ENCODE data around the gene CEP85. TPM values are rescaled to one million over a fixed set of nuclear protein-coding genes. Genes with fewer than 3 reads are reported as not detected.

Gene CEP85
- total RNA-seq, 1 donor from 2014 or later = 46.6 TPM

DNA sequence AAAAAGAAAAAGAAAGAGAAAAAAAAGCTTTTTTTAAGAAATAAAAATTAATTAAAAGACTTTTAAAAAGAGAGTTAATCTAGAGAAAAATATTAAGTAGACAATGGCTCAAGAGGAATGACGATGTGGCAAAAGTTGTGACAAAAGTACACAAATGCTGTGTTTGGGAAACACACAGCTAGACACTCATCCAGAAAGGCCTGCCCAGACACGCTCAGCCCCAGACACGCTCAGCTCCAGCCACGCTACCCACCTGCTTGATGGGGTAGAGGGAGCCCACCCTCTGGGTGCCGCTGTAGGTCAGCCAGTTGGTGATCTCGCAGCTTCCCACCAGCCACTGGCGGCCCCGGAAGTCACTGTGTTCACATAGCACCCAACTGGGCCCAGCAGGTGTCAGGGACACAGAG, 94.0 kb downstream of the CEP85 start:
- no peaks in the 10 kb centered on the region for H3K36me3 Mint-ChIP-seq (ENCODE audit: low read depth)
- DNase-seq (ENCODE audit: low read depth, low spot score) = no peak
- TF ChIP-seq, protein P1, sequence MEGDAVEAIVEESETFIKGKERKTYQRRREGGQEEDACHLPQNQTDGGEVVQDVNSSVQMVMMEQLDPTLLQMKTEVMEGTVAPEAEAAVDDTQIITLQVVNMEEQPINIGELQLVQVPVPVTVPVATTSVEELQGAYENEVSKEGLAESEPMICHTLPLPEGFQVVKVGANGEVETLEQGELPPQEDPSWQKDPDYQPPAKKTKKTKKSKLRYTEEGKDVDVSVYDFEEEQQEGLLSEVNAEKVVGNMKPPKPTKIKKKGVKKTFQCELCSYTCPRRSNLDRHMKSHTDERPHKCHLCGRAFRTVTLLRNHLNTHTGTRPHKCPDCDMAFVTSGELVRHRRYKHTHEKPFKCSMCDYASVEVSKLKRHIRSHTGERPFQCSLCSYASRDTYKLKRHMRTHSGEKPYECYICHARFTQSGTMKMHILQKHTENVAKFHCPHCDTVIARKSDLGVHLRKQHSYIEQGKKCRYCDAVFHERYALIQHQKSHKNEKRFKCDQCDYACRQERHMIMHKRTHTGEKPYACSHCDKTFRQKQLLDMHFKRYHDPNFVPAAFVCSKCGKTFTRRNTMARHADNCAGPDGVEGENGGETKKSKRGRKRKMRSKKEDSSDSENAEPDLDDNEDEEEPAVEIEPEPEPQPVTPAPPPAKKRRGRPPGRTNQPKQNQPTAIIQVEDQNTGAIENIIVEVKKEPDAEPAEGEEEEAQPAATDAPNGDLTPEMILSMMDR (conservative IDR thresholded peaks at IDR 0.05) = no peak
- peak overlapping the region; percentile 50 for H3K27ac Mint-ChIP-seq (ENCODE audit: unreplicated experiment)
- no peaks in the 10 kb centered on the region for H3K9me3 Mint-ChIP-seq
- no peaks in the 10 kb centered on the region for H3K27me3 Mint-ChIP-seq (ENCODE audit: low read depth)
- no peaks in the 10 kb centered on the region for H3K4me1 Mint-ChIP-seq
- H3K4me3 Mint-ChIP-seq = no peak overlapping the region

Other genes starting within 250 kb of the CEP85 start
- gene PAFAH2, start 236.1 kb upstream of the CEP85 start, total RNA-seq = 10.6 and 10.7 TPM in 2 replicates
- 7.6 and 8.1 TPM in 2 replicates for gene EXTL1, start 212.4 kb upstream of the CEP85 start, total RNA-seq
- gene SLC30A2, start 188.1 kb upstream of the CEP85 start, total RNA-seq = not detected in 2 replicates
- gene TRIM63, start 166.6 kb upstream of the CEP85 start, total RNA-seq = not detected in 2 replicates
- gene PDIK1L, start 122.4 kb upstream of the CEP85 start, total RNA-seq = 22.8 and 23.8 TPM in 2 replicates
- gene FAM110D, start 75.1 kb upstream of the CEP85 start, total RNA-seq = 1.0 and 1.2 TPM in 2 replicates
- gene C1orf232, start 65.2 kb upstream of the CEP85 start, total RNA-seq = not detected in 2 replicates
- gene ZNF593, start 64.3 kb upstream of the CEP85 start, total RNA-seq = 34.3 and 36.2 TPM in 2 replicates
- not detected in 2 replicates for gene ZNF593OS, start 62.4 kb upstream of the CEP85 start, total RNA-seq
- 3.0 and 3.6 TPM in 2 replicates for gene CNKSR1, start 56.7 kb upstream of the CEP85 start, total RNA-seq
- gene CATSPER4, start 43.6 kb upstream of the CEP85 start, total RNA-seq = not detected in 2 replicates
- gene SH3BGRL3, start 45.9 kb downstream of the CEP85 start, total RNA-seq = 97.9 and 100 TPM in 2 replicates
- 33.5 and 35.5 TPM in 2 replicates for gene UBXN11, start 72.4 kb downstream of the CEP85 start, total RNA-seq
- gene CD52, start 83.8 kb downstream of the CEP85 start, total RNA-seq = not detected in 2 replicates
- 3.8 and 6.3 TPM in 2 replicates for gene CRYBG2, start 119.9 kb downstream of the CEP85 start, total RNA-seq
- not detected in 2 replicates for gene ZNF683, start 138.6 kb downstream of the CEP85 start, total RNA-seq
- gene LIN28A, start 176.6 kb downstream of the CEP85 start, total RNA-seq = 445 and 455 TPM in 2 replicates
- gene DHDDS, start 198.1 kb downstream of the CEP85 start, total RNA-seq = 34.9 and 40.1 TPM in 2 replicates
- 1,041 and 1,051 TPM in 2 replicates for gene HMGN2, start 238.2 kb downstream of the CEP85 start, total RNA-seq